ENCODE measurements around the gene STBD1. TPM values are rescaled to one million over a fixed set of nuclear protein-coding genes. Genes with fewer than 3 reads are reported as not detected.

STBD1 gene
- total and polyA plus RNA-seq, 9 of the 15 experiments (the other 6 are each of a cell fraction or from before 2014, with no cell fraction given) = 0.08 to 0.64 (median 0.27) TPM; not detected in 2

GRCh38 chr4:76272999-76273398 lies 33.5 kb upstream of the STBD1 start (continued):
- TF ChIP-seq E2F6 (IDR thresholded peaks at IDR 0.05; ENCODE audit: borderline replicate concordance in 1 of 2, extremely low read depth in 1 of 2, insufficient read depth in 1 of 2, insufficient read length in 1 of 2, low read depth in 1 of 2, low read length in 1 of 2, poor library complexity in 1 of 2, severe bottlenecking in 1 of 2) = no peak
- no peak for TF ChIP-seq SRSF7 (optimal IDR thresholded peaks at IDR 0.05; ENCODE audit: low read depth, low read length)
- TF ChIP-seq ZNF408 (CRISPR knock-in tag; IDR thresholded peaks at IDR 0.05; ENCODE audit: low read depth) = no peak
- TF ChIP-seq XRCC3 (IDR thresholded peaks at IDR 0.05) = no peak
- TF ChIP-seq PCBP1 (IDR thresholded peaks at IDR 0.05; ENCODE audit: low read depth, low read length, poor library complexity, severe bottlenecking) = no peak
- no peak for TF ChIP-seq SMC3 (conservative IDR thresholded peaks at IDR 0.05; ENCODE audit: insufficient read depth, low read depth, low read length)
- no peak for TF ChIP-seq TCFL5 (CRISPR knock-in tag; conservative IDR thresholded peaks at IDR 0.05)
- no peak for TF ChIP-seq PTBP1 (IDR thresholded peaks at IDR 0.05; ENCODE audit: low read depth, low read length)
- no peak for TF ChIP-seq CXXC5 (CRISPR knock-in tag; IDR thresholded peaks at IDR 0.05)
- TF ChIP-seq IRF1 (CRISPR knock-in tag; IDR thresholded peaks at IDR 0.05; ENCODE audit: borderline replicate concordance) = no peak
- TF ChIP-seq ARID1B (IDR thresholded peaks at IDR 0.05) = 0 out of 2 replicates have a peak, but pooled peaks have one; percentile 8
- no peak for TF ChIP-seq ZNF785 (CRISPR knock-in tag; IDR thresholded peaks at IDR 0.05)
- TF ChIP-seq CEBPG (CRISPR knock-in tag; IDR thresholded peaks at IDR 0.05) = peak; percentile 51; the same call in 1 of the 2 replicates
- TF ChIP-seq CEBPG (tag; conservative IDR thresholded peaks at IDR 0.05 in 1 of 2, IDR thresholded peaks at IDR 0.05 in 1 of 2) = peak in 1 of 2 experiments; percentile 83; a peak in 2 of 4 replicates
- TF ChIP-seq TRIM24 (IDR thresholded peaks at IDR 0.05) = peak; percentile 51 to 58; a peak in 2 of 4 replicates
- TF ChIP-seq NR2C1 (IDR thresholded peaks at IDR 0.05) = no peak
- no peak for TF ChIP-seq NR2C1 (tag; IDR thresholded peaks at IDR 0.05)
- TF ChIP-seq E2F4 (CRISPR knock-in tag; IDR thresholded peaks at IDR 0.05; ENCODE audit: low read depth) = no peak
- TF ChIP-seq L3MBTL2 (IDR thresholded peaks at IDR 0.05) = no peak
- no peak for TF ChIP-seq ZNF224 (CRISPR knock-in tag; IDR thresholded peaks at IDR 0.05)
- no peak for TF ChIP-seq SIN3B (IDR thresholded peaks at IDR 0.05; ENCODE audit: low read depth)
- no peak for TF ChIP-seq KHSRP (IDR thresholded peaks at IDR 0.05)
- TF ChIP-seq ZNF699 (CRISPR knock-in tag; IDR thresholded peaks at IDR 0.05; ENCODE audit: insufficient replicate concordance) = no peak
- no peak for TF ChIP-seq DNMT1 (IDR thresholded peaks at IDR 0.05)
- TF ChIP-seq ZBTB2 (IDR thresholded peaks at IDR 0.05) = no peak
- no peak for TF ChIP-seq FOXK2 (conservative IDR thresholded peaks at IDR 0.05 in 1 of 2, IDR thresholded peaks at IDR 0.05 in 1 of 2; ENCODE audit: low read depth in 2 of 2)
- TF ChIP-seq CCAR2 (IDR thresholded peaks at IDR 0.05; ENCODE audit: low read depth, low read length) = no peak
